ENCODE data around the gene CALD1.

GRCh38 chr7:134779741-134780065 lies 269 bp downstream of the CALD1 start:
- TF ChIP-seq CTCF (conservative IDR thresholded peaks at IDR 0.05; ENCODE audit: low read length) (no peak), EZH2phosphoT487 (IDR thresholded peaks at IDR 0.05; ENCODE audit: borderline replicate concordance) (no peak)

Data from Loucy (cell line).